HepG2 (cell line): ENCODE data around the gene LUC7L2. TPM values are rescaled to one million over a fixed set of nuclear protein-coding genes. Genes with fewer than 3 reads are reported as not detected.

ENCODE experiments used
- DMAP1 ChIP-seq: IDR thresholded peaks from 2 replicates; pipeline ENCODE4 v1.6.1; 2016
- MXD3 ChIP-seq: IDR thresholded peaks from 2 replicates; pipeline ENCODE4 v1.6.1; 2016; ENCODE audit warnings: mild to moderate bottlenecking, missing biosample characterization, missing genetic modification reagents
- NFATC3 ChIP-seq: sonication (generic); formaldehyde crosslinking; IDR thresholded peaks from 2 replicates; pipeline ENCODE4 v1.5.1; 2020; ENCODE audit warnings: mild to moderate bottlenecking, missing genetic modification reagents
- RAD51 ChIP-seq: fragments of 450-650 bp; IDR thresholded peaks from 2 replicates; pipeline ENCODE4 v1.6.1; 2016; ENCODE audit warnings: borderline replicate concordance
- RXRB ChIP-seq: IDR thresholded peaks from 2 replicates; pipeline ENCODE4 v1.6.1; 2016; ENCODE audit warnings: borderline replicate concordance, missing genetic modification reagents, missing compliant biosample characterization
- SKI ChIP-seq: fragments of 450-650 bp; IDR thresholded peaks from one replicate; pipeline ENCODE4 v1.6.1; 2018; ENCODE audit warnings: mild to moderate bottlenecking; ENCODE audit not compliant: partially characterized antibody
- SNRNP70 ChIP-seq: fragments of 200-400 bp; formaldehyde crosslinking; IDR thresholded peaks from 2 replicates; pipeline ENCODE4 v1.6.1; 2017; ENCODE audit warnings: mild to moderate bottlenecking, low read depth, low read length, moderate library complexity
- ZBTB40 ChIP-seq, 2 experiments: fragments of 450-650 bp in 1 of 2; sonication (generic) in 1 of 2; formaldehyde crosslinking in 1 of 2; IDR thresholded peaks; 2 replicates each; pipeline versions ENCODE4 v1.6.1 to v1.8.0; 2016 to 2022; ENCODE audit warnings: antibody characterized with exemption in 1 of 2, mild to moderate bottlenecking in 1 of 2, missing genetic modification reagents in 1 of 2
- ZEB1 ChIP-seq: IDR thresholded peaks from 2 replicates; pipeline ENCODE4 v1.6.1; 2012; ENCODE audit warnings: mild to moderate bottlenecking, low read depth, inconsistent platforms; ENCODE audit not compliant: insufficient replicate concordance
- ZNF468 ChIP-seq: sonication (generic); formaldehyde crosslinking; IDR thresholded peaks from 2 replicates; pipeline ENCODE4 v1.8.0; 2022; ENCODE audit warnings: mild to moderate bottlenecking, moderate library complexity, missing genetic modification reagents
- ZNF704 ChIP-seq: sonication (generic); formaldehyde crosslinking; IDR thresholded peaks from 2 replicates; pipeline ENCODE4 v1.8.1; 2023; ENCODE audit warnings: mild to moderate bottlenecking, inconsistent platforms, moderate library complexity, missing genetic modification reagents, borderline replicate concordance
- polyA plus RNA-seq, 8 experiments: library from polyadenylated mRNA; depleted of rRNA in 3 of 8; stranded (reverse) in 7 of 8; unstranded in 1 of 8; fragments of >200 nt; fragmentation: Illumina TruSeq in 4 of 8; extraction: Trizol in 4 of 8; gene quantifications; 2 replicates each; pipeline versions ENCODE4 v1.2.1 to v1.2.3, GENCODE V29; 2011 to 2016; ENCODE audit warnings: low read depth in 4 of 8, missing spikeins in 1 of 8, mixed read lengths in 1 of 8; ENCODE audit not compliant: insufficient read depth in 1 of 8
- total RNA-seq, 5 experiments: library from RNA; depleted of rRNA; stranded (reverse); fragments of >200 nt; fragmentation: Illumina TruSeq; extraction: Trizol; gene quantifications; 2 replicates each; pipeline ENCODE4 v1.2.3, GENCODE V29; 2016; ENCODE audit warnings: low read depth in 1 of 5
- TF ChIP-seq, protein P1 (sequence below): sonication (generic); formaldehyde crosslinking; IDR thresholded peaks from 2 replicates; pipeline ENCODE4 v1.5.1; 2020; ENCODE audit warnings: mild to moderate bottlenecking, moderate library complexity, missing genetic modification reagents
- TF ChIP-seq, protein P2 (sequence below): sonication (generic); formaldehyde crosslinking; IDR thresholded peaks from 2 replicates; pipeline ENCODE4 v1.9.0; 2022; ENCODE audit warnings: missing genetic modification reagents, mild to moderate bottlenecking, borderline replicate concordance

The LUC7L2 gene
- total and polyA plus RNA-seq, 2 of the 13 experiments (the other 11 are each of a cell fraction or from before 2014, with no cell fraction given) = 17.9 to 50.7 TPM

- TF ChIP-seq ZNF704 (CRISPR knock-in tag) (peak; percentile 90), RAD51 (no peak), ZEB1 (no peak), DMAP1 (CRISPR knock-in tag) (peak; percentile 86), SNRNP70 (no peak), NFATC3 (peak; percentile 82; the same call in 1 of the 2 replicates), RXRB (peak; percentile 27; the same call in 1 of the 2 replicates), ZNF468 (CRISPR knock-in tag) (0 out of 2 replicates have a peak, but pooled peaks have one; percentile 30), ZBTB40 (IDR thresholded peaks at IDR 0.05) (no peak), ZBTB40 (CRISPR knock-in tag; IDR thresholded peaks at IDR 0.05) (no peak; the same call in 1 of the 2 replicates), MXD3 (CRISPR knock-in tag) (peak; percentile 71; the same call in 1 of the 2 replicates), SKI (no peak)
- TF ChIP-seq, protein P1, sequence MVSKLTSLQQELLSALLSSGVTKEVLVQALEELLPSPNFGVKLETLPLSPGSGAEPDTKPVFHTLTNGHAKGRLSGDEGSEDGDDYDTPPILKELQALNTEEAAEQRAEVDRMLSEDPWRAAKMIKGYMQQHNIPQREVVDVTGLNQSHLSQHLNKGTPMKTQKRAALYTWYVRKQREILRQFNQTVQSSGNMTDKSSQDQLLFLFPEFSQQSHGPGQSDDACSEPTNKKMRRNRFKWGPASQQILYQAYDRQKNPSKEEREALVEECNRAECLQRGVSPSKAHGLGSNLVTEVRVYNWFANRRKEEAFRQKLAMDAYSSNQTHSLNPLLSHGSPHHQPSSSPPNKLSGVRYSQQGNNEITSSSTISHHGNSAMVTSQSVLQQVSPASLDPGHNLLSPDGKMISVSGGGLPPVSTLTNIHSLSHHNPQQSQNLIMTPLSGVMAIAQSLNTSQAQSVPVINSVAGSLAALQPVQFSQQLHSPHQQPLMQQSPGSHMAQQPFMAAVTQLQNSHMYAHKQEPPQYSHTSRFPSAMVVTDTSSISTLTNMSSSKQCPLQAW (CRISPR knock-in tag) = peak; percentile 96
- TF ChIP-seq, protein P2, sequence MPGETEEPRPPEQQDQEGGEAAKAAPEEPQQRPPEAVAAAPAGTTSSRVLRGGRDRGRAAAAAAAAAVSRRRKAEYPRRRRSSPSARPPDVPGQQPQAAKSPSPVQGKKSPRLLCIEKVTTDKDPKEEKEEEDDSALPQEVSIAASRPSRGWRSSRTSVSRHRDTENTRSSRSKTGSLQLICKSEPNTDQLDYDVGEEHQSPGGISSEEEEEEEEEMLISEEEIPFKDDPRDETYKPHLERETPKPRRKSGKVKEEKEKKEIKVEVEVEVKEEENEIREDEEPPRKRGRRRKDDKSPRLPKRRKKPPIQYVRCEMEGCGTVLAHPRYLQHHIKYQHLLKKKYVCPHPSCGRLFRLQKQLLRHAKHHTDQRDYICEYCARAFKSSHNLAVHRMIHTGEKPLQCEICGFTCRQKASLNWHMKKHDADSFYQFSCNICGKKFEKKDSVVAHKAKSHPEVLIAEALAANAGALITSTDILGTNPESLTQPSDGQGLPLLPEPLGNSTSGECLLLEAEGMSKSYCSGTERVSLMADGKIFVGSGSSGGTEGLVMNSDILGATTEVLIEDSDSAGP (CRISPR knock-in tag) = peak; percentile 87
Measured at GRCh38 chr7:139359366-139360209, at the start of gene LUC7L2 (continued).
